Neural progenitor cell (in vitro differentiated cells): ENCODE measurements around the gene CCDC78.

Source experiments
- CTCF ChIP-seq: fragments of 200-600 bp; sonication (generic); IDR thresholded peaks from 2 replicates; pipeline ENCODE4 v1.5.1; 2017; ENCODE audit warnings: antibody characterized with exemption, mild to moderate bottlenecking
- EZH2 ChIP-seq: fragments of 200-600 bp; sonication (generic); IDR thresholded peaks from 2 replicates; pipeline ENCODE4 v1.6.1; 2017; ENCODE audit warnings: antibody characterized with exemption, mild to moderate bottlenecking, moderate library complexity
- EZH2phosphoT487 ChIP-seq: fragments of 200-600 bp; sonication (generic); IDR thresholded peaks from 2 replicates; pipeline ENCODE4 v1.6.1; 2017; ENCODE audit warnings: antibody characterized with exemption

DNA sequence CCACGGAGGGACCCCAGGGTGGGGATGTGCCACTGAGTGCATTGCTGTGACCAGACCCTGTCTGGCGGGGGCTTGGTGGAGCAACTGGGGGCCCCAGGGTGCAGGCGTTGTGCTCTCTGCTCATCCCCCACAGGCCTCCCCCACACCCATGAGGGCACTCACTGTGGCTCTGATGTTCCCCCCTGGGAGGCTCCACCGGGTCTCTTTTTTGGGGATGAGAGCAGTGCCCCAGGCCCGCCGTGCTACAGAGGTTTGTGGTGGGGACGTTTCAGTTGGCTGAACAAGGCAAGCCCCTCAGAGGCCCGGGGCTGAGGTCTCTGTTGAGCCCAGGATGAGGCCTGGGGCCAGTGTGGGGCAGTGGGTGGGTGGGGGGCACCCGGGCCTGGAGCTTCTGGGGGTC is 2.5 kb downstream of the CCDC78 start:
- TF ChIP-seq CTCF, result no peak
- no peak for TF ChIP-seq EZH2phosphoT487
- no peak for TF ChIP-seq EZH2
